ENCODE measurements around the gene CAPN5.

The CAPN5 gene

GRCh38 chr11:77127235-77127911, 60.6 kb downstream of the CAPN5 start:
- peak overlapping the region; percentile 31 to 56 for H3K4me3 ChIP-seq (ENCODE audit: low read length in 2 of 2)
- peak overlapping the region; percentile 47 to 55 for H3K9ac ChIP-seq (ENCODE audit: low read depth in 1 of 2, low read length in 2 of 2)
- H3K36me3 ChIP-seq (ENCODE audit: control insufficient read depth in 2 of 2, insufficient read depth in 2 of 2, low read length in 2 of 2): peaks cover 16 to 24% of the 10 kb centered on the region in 2 donors
- no peaks in the 10 kb centered on the region for H3K9me3 ChIP-seq (ENCODE audit: control insufficient read depth in 2 of 2, low read length in 2 of 2)
- no peaks in the 10 kb centered on the region for H3K27me3 ChIP-seq (ENCODE audit: control insufficient read depth in 2 of 2, insufficient read depth in 2 of 2, low read length in 2 of 2)
- H3K27ac ChIP-seq (ENCODE audit: low read depth in 2 of 2, low read length in 2 of 2): no peak overlapping the region
- H3K4me1 ChIP-seq (ENCODE audit: control insufficient read depth in 2 of 2, insufficient read depth in 2 of 2, low read length in 2 of 2): peaks cover 11 to 19% of the 10 kb centered on the region in 2 donors

DNA sequence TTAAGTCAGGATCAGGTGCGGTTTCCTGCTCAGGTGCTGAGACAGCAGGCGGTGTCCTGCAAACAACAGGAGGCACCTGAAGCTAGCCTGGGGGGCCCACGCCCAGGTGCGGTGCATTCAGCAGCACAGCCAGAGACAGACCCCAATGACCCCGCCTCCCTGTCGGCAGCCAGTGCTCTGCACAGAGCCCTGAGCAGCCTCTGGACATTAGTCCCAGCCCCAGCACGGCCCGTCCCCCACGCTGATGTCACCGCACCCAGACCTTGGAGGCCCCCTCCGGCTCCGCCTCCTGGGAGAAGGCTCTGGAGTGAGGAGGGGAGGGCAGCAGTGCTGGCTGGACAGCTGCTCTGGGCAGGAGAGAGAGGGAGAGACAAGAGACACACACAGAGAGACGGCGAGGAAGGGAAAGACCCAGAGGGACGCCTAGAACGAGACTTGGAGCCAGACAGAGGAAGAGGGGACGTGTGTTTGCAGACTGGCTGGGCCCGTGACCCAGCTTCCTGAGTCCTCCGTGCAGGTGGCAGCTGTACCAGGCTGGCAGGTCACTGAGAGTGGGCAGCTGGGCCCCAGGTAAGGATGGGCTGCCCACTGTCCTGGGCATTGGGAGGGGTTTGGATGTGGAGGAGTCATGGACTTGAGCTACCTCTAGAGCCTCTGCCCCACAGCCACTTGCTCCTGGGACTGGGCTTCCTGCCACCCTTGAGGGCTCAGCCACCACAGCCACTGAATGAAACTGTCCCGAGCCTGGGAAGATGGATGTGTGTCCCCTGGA, 61.3 kb downstream of the CAPN5 start, which contains the start of gene MYO7A:
Gene MYO7A, plus strand, starts transcription at position 327 of the 772 bp plus-strand sequence. CDS start 2,389 bp downstream, outside the sequence.
- H3K36me3 ChIP-seq (ENCODE audit: control insufficient read depth in 2 of 2, insufficient read depth in 2 of 2, low read length in 2 of 2): peaks cover 8 to 17% of the 10 kb centered on the region in 2 donors
- H3K27me3 ChIP-seq (ENCODE audit: control insufficient read depth in 2 of 2, insufficient read depth in 2 of 2, low read length in 2 of 2): no peaks in the 10 kb centered on the region
- H3K27ac ChIP-seq (ENCODE audit: low read depth in 2 of 2, low read length in 2 of 2): no peak within 1 kb of the TSS
- H3K4me3 ChIP-seq (ENCODE audit: low read length in 2 of 2): peak within 1 kb of the TSS; percentile 31 to 56
- peaks cover 11 to 19% of the 10 kb centered on the region in 2 donors for H3K4me1 ChIP-seq (ENCODE audit: control insufficient read depth in 2 of 2, insufficient read depth in 2 of 2, low read length in 2 of 2)
- peak within 1 kb of the TSS; percentile 47 to 55 for H3K9ac ChIP-seq (ENCODE audit: low read depth in 1 of 2, low read length in 2 of 2)
- no peaks in the 10 kb centered on the region for H3K9me3 ChIP-seq (ENCODE audit: control insufficient read depth in 2 of 2, low read length in 2 of 2)

DNA sequence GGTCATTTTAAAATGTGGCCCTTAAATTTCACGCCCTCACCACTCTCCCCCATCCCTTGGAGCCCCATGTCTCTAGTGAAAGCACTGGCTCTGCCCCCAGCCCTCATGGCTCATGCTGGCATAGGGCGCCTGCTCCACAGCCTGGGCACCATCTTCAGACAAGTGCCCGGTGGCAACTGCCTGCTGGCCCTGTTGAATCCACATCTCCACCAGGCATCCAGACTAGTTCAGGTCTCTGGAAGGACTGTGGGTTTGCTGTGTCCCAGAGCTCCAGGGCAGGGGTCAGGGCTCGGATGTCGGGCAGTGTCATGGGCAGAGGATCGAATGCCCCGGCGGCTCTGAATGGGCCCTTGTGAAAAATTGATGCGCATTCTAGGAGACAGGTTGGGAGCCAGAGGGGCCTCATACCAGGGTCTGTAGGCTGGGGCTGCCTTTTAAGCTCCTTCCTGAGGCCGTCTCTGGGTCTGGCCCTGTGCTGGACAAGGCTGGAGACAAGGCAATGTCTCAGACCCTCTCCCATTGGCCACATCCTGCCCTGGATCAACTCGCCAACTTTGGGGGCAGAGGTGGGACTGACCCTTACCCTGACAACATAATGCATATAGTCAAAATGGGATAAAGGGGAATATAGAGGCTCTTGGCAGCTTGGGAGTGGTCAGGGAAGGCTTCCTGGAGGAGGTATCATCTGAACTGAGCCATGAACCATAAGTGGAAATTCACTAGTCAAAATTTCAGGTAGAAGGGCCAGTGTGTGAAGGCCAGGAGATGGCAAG, 62.5 kb downstream of the CAPN5 start:
- Histone ChIP-seq H3K9me3 (ENCODE audit: control insufficient read depth in 2 of 2, low read length in 2 of 2) (no peaks in the 10 kb centered on the region), H3K4me1 (ENCODE audit: control insufficient read depth in 2 of 2, insufficient read depth in 2 of 2, low read length in 2 of 2) (peaks cover 11 to 19% of the 10 kb centered on the region in 2 donors), H3K9ac (ENCODE audit: low read depth in 1 of 2, low read length in 2 of 2) (no peak overlapping the region), H3K36me3 (ENCODE audit: control insufficient read depth in 2 of 2, insufficient read depth in 2 of 2, low read length in 2 of 2) (peaks cover 0 to 8% of the 10 kb centered on the region in 2 donors), H3K27me3 (ENCODE audit: control insufficient read depth in 2 of 2, insufficient read depth in 2 of 2, low read length in 2 of 2) (no peaks in the 10 kb centered on the region), H3K27ac (ENCODE audit: low read depth in 2 of 2, low read length in 2 of 2) (no peak overlapping the region), H3K4me3 (ENCODE audit: low read length in 2 of 2) (no peak overlapping the region)

- no peak overlapping the region for H3K9ac ChIP-seq (ENCODE audit: low read depth in 1 of 2, low read length in 2 of 2)
- H3K27ac ChIP-seq (ENCODE audit: low read depth in 2 of 2, low read length in 2 of 2): no peak overlapping the region
- H3K27me3 ChIP-seq (ENCODE audit: control insufficient read depth in 2 of 2, insufficient read depth in 2 of 2, low read length in 2 of 2): no peaks in the 10 kb centered on the region
- peaks cover 11 to 19% of the 10 kb centered on the region in 2 donors for H3K4me1 ChIP-seq (ENCODE audit: control insufficient read depth in 2 of 2, insufficient read depth in 2 of 2, low read length in 2 of 2)
- peaks cover 0 to 3% of the 10 kb centered on the region in 2 donors for H3K36me3 ChIP-seq (ENCODE audit: control insufficient read depth in 2 of 2, insufficient read depth in 2 of 2, low read length in 2 of 2)
- H3K4me3 ChIP-seq (ENCODE audit: low read length in 2 of 2): no peak overlapping the region
- H3K9me3 ChIP-seq (ENCODE audit: control insufficient read depth in 2 of 2, low read length in 2 of 2): no peaks in the 10 kb centered on the region
Measured at GRCh38 chr11:77129842-77130756, 63.3 kb downstream of the CAPN5 start.

- H3K4me3 ChIP-seq (ENCODE audit: low read length in 2 of 2): no peak overlapping the region
- H3K27ac ChIP-seq (ENCODE audit: low read depth in 2 of 2, low read length in 2 of 2): no peak overlapping the region
- no peak overlapping the region for H3K9ac ChIP-seq (ENCODE audit: low read depth in 1 of 2, low read length in 2 of 2)
Measured at GRCh38 chr11:77130763-77131513, 64.2 kb downstream of the CAPN5 start.

DNA sequence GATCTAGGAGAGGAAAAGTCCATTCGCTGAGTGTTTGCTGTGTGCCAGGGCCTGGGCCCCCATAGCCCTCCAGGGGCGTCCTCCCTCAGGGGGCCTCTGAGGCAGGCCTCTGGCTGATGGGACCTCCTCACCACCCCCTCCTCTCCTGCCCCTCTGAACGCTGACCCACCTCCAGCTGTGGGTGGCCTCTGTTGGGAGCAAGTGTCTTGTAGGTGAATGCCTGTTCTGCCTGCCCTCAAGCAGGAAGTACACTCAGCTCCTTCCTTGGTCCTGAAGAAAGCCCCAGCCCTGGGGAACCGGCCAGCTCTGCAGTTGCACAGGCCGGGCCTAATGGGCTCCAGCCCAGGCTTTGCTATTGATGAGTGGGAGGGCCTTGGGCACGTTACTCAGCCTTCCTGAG, 64.8 kb downstream of the CAPN5 start:
- H3K4me3 ChIP-seq (ENCODE audit: low read length in 2 of 2): no peak overlapping the region
- peaks cover 11 to 17% of the 10 kb centered on the region in 2 donors for H3K4me1 ChIP-seq (ENCODE audit: control insufficient read depth in 2 of 2, insufficient read depth in 2 of 2, low read length in 2 of 2)
- H3K27me3 ChIP-seq (ENCODE audit: control insufficient read depth in 2 of 2, insufficient read depth in 2 of 2, low read length in 2 of 2): peaks cover 0 to 4% of the 10 kb centered on the region in 2 donors
- no peak overlapping the region for H3K9ac ChIP-seq (ENCODE audit: low read depth in 1 of 2, low read length in 2 of 2)
- H3K27ac ChIP-seq (ENCODE audit: low read depth in 2 of 2, low read length in 2 of 2): no peak overlapping the region
- H3K36me3 ChIP-seq (ENCODE audit: control insufficient read depth in 2 of 2, insufficient read depth in 2 of 2, low read length in 2 of 2): no peaks in the 10 kb centered on the region
- H3K9me3 ChIP-seq (ENCODE audit: control insufficient read depth in 2 of 2, low read length in 2 of 2): no peaks in the 10 kb centered on the region

More at GRCh38 chr11:77130763-77131513, 64.2 kb downstream of the CAPN5 start:
- H3K9me3 ChIP-seq (ENCODE audit: control insufficient read depth in 2 of 2, low read length in 2 of 2): no peaks in the 10 kb centered on the region
- no peaks in the 10 kb centered on the region for H3K27me3 ChIP-seq (ENCODE audit: control insufficient read depth in 2 of 2, insufficient read depth in 2 of 2, low read length in 2 of 2)
- peaks cover 11 to 19% of the 10 kb centered on the region in 2 donors for H3K4me1 ChIP-seq (ENCODE audit: control insufficient read depth in 2 of 2, insufficient read depth in 2 of 2, low read length in 2 of 2)
- H3K36me3 ChIP-seq (ENCODE audit: control insufficient read depth in 2 of 2, insufficient read depth in 2 of 2, low read length in 2 of 2): no peaks in the 10 kb centered on the region

DNA sequence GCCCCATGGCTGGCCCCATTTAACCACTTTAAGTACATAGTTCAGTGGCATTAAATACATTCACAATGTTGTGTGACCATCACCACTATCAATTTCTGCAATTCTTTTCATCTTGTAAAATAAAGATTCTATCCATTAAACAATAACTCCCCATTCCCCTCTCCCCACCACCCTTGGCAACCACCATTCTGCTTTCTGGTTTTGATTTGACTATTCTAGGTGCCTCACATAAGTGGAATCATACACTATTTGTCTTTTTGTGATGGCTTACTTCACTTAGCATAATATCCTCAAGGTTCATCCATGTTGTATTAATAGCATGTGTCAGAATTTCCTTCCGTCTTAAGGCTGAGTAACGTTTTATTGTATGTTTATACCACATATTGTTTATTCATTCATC, 68.3 kb downstream of the CAPN5 start:
- no peaks in the 10 kb centered on the region for H3K36me3 ChIP-seq (ENCODE audit: control insufficient read depth in 2 of 2, insufficient read depth in 2 of 2, low read length in 2 of 2)
- no peak overlapping the region for H3K27ac ChIP-seq (ENCODE audit: low read depth in 2 of 2, low read length in 2 of 2)
- peaks cover 0 to 4% of the 10 kb centered on the region in 2 donors for H3K27me3 ChIP-seq (ENCODE audit: control insufficient read depth in 2 of 2, insufficient read depth in 2 of 2, low read length in 2 of 2)
- H3K9ac ChIP-seq (ENCODE audit: low read depth in 1 of 2, low read length in 2 of 2): no peak overlapping the region
- no peak overlapping the region for H3K4me3 ChIP-seq (ENCODE audit: low read length in 2 of 2)
- H3K9me3 ChIP-seq (ENCODE audit: control insufficient read depth in 2 of 2, low read length in 2 of 2): no peaks in the 10 kb centered on the region
- H3K4me1 ChIP-seq (ENCODE audit: control insufficient read depth in 2 of 2, insufficient read depth in 2 of 2, low read length in 2 of 2): peaks cover 0 to 8% of the 10 kb centered on the region in 2 donors

DNA sequence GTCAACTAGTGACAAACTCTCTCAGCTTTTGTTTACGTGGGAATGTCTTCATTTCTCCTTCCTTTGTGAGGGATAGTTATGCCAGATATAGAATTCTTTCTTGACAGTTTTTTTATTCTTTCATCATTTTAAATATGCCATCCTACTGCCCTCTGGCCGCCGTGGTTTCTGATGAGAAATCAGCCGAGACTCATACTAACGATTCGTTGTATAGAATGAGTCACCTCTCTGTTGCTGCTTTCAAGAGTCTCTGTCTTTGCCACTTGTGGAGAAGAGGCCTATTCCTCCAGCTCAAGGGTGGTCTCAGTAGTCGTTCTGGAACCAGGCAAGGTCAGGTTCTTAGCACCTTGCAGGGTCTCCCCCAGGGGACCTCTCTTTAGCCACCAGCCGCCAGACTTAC, 69.3 kb downstream of the CAPN5 start:
- no peak overlapping the region for H3K4me3 ChIP-seq (ENCODE audit: low read length in 2 of 2)
- no peaks in the 10 kb centered on the region for H3K36me3 ChIP-seq (ENCODE audit: control insufficient read depth in 2 of 2, insufficient read depth in 2 of 2, low read length in 2 of 2)
- no peaks in the 10 kb centered on the region for H3K9me3 ChIP-seq (ENCODE audit: control insufficient read depth in 2 of 2, low read length in 2 of 2)
- no peak overlapping the region for H3K27ac ChIP-seq (ENCODE audit: low read depth in 2 of 2, low read length in 2 of 2)
- peaks cover 0 to 16% of the 10 kb centered on the region in 2 donors for H3K4me1 ChIP-seq (ENCODE audit: control insufficient read depth in 2 of 2, insufficient read depth in 2 of 2, low read length in 2 of 2)
- H3K27me3 ChIP-seq (ENCODE audit: control insufficient read depth in 2 of 2, insufficient read depth in 2 of 2, low read length in 2 of 2): peaks cover 0 to 4% of the 10 kb centered on the region in 2 donors
- H3K9ac ChIP-seq (ENCODE audit: low read depth in 1 of 2, low read length in 2 of 2): no peak overlapping the region
